Right ventricle myocardium inferior (tissue), 1 donor: ENCODE results near the gene OSTN. TPM values are rescaled to one million over a fixed set of nuclear protein-coding genes. Genes with fewer than 3 reads are reported as not detected.

Source experiments
- ATAC-seq: fragments of 200-7000 bp; cut with Tn5 transposase; one replicate; pipeline ENCODE4 v1.9.1; 2020; ENCODE audit warnings: mild to moderate bottlenecking, moderate library complexity
- DNase-seq: peaks from one replicate; pipeline ENCODE4 v3.0.0; 2021; ENCODE audit errors: missing footprints
- intact Hi-C: fragments of 100-400 bp; cut with DNase I; formaldehyde crosslinking; loops from one replicate; pipeline ENCODE4 v1.11.0; 2022
- total RNA-seq: library from RNA; stranded (reverse); fragmentation: NEBNext Ultra II Directional; extraction: Animal tissue kit (Norgen Biotek cat#: 25700); gene quantifications from one replicate; pipeline ENCODE4 v1.2.1, GENCODE V29; 2021
- donor health status: DM: no; HTN: yes; CAD: no; lungs with severe emphysema.

Gene OSTN
- total RNA-seq, 1 donor from 2014 or later: 0.11 TPM

- ATAC-seq (no peak), DNase-seq (no peak)
- intact Hi-C loops: no loop called here
Measured at GRCh38 chr3:191296041-191296541, 97.0 kb downstream of the OSTN start.

GRCh38 chr3:191298846-191299245 lies 99.8 kb downstream of the OSTN start:
- no peak for DNase-seq
- intact Hi-C loops: no loop called here

GRCh38 chr3:191300422-191300821 lies 101.4 kb downstream of the OSTN start:
- intact Hi-C loops: no loop called here
- ATAC-seq (no peak), DNase-seq (no peak)

More at GRCh38 chr3:191298846-191299245, 99.8 kb downstream of the OSTN start:
- ATAC-seq: no peak

- DNase-seq (no peak), ATAC-seq (no peak)
- intact Hi-C loops: no loop called here
Measured at GRCh38 chr3:191301017-191301416, 102.0 kb downstream of the OSTN start.

- ATAC-seq: no peak
- intact Hi-C loops: no loop called here
- no peak for DNase-seq
Measured at GRCh38 chr3:191301782-191302411, 102.9 kb downstream of the OSTN start.

- DNase-seq (no peak), ATAC-seq (no peak)
- intact Hi-C loops: no loop called here
Measured at GRCh38 chr3:191302451-191302850, 103.4 kb downstream of the OSTN start.

GRCh38 chr3:191303596-191303995 lies 104.6 kb downstream of the OSTN start:
- no peak for DNase-seq
- intact Hi-C loops: no loop called here
- ATAC-seq: no peak

GRCh38 chr3:191306428-191306827 lies 107.4 kb downstream of the OSTN start:
- DNase-seq: no peak
- ATAC-seq: no peak
- intact Hi-C loops: no loop called here

- ATAC-seq (no peak), DNase-seq (no peak)
Measured at GRCh38 chr3:191307341-191307740, 108.3 kb downstream of the OSTN start.

GRCh38 chr3:191313296-191313695 lies 114.3 kb downstream of the OSTN start:
- intact Hi-C loops: no loop called here
- ATAC-seq: no peak
- no peak for DNase-seq

More at GRCh38 chr3:191307341-191307740, 108.3 kb downstream of the OSTN start:
- intact Hi-C loops: no loop called here

- ATAC-seq (no peak), DNase-seq (no peak)
- intact Hi-C loops: no loop called here
Measured at GRCh38 chr3:191314109-191314728, 115.2 kb downstream of the OSTN start.

Other genes with a start within 250 kb of the OSTN start
- 57.8 TPM for gene CCDC50, start 130.2 kb downstream of the OSTN start, total RNA-seq
- 0.65 TPM for gene UTS2B, start 131.3 kb downstream of the OSTN start, total RNA-seq